ENCODE data around the gene POLR2J2.
"Not testable (repeated sequence)": the region's sequence is repeated elsewhere in the genome, so short reads cannot be mapped to it uniquely, and the experiment has no call there.

- not testable (repeated sequence) for TF ChIP-seq EZH2 (IDR thresholded peaks at IDR 0.05; ENCODE audit: borderline replicate concordance, low read depth, low read length, severe bottlenecking); CTCF (IDR thresholded peaks at IDR 0.05; ENCODE audit: borderline replicate concordance, extremely low read depth, low read length, poor library complexity, severe bottlenecking)
These were observed 11.1 kb upstream of the POLR2J2 start for GRCh38 chr7:102682560-102682959.
